HG02678 (cell line): ENCODE results near the gene ANKRD60.

ENCODE experiments used
- ATAC-seq: cut with Tn5 transposase; IDR thresholded peaks from one replicate; pipeline ENCODE4 v1.9.1; 2021; ENCODE audit warnings: mild to moderate bottlenecking, moderate library complexity; ENCODE audit not compliant: unreplicated experiment

ANKRD60 gene

GRCh38 chr20:58245181-58245891, 16.9 kb upstream of the ANKRD60 start:
- ATAC-seq, result no peak

GRCh38 chr20:58244517-58245030, 16.1 kb upstream of the ANKRD60 start:
- no peak for ATAC-seq

GRCh38 chr20:58243653-58244410, 15.4 kb upstream of the ANKRD60 start:
- no peak for ATAC-seq

GRCh38 chr20:58242824-58243223, 14.4 kb upstream of the ANKRD60 start:
- ATAC-seq, result no peak

GRCh38 chr20:58241766-58242465, 13.5 kb upstream of the ANKRD60 start:
- ATAC-seq, result no peak

- ATAC-seq, result no peak
Measured at GRCh38 chr20:58240471-58240870, 12.0 kb upstream of the ANKRD60 start.

GRCh38 chr20:58239216-58239615, 10.8 kb upstream of the ANKRD60 start:
- ATAC-seq, result no peak

- ATAC-seq, result no peak
Measured at GRCh38 chr20:58238490-58238889, 10.0 kb upstream of the ANKRD60 start.

GRCh38 chr20:58237318-58238132, 9.1 kb upstream of the ANKRD60 start:
- no peak for ATAC-seq

- ATAC-seq, result peak; percentile 80
Measured at GRCh38 chr20:58236612-58237317, 8.3 kb upstream of the ANKRD60 start.

- ATAC-seq, result no peak
Measured at GRCh38 chr20:58235010-58235409, 6.6 kb upstream of the ANKRD60 start.

- ATAC-seq, result no peak
Measured at GRCh38 chr20:58233881-58234528, 5.6 kb upstream of the ANKRD60 start.

GRCh38 chr20:58233393-58233792, 4.9 kb upstream of the ANKRD60 start:
- ATAC-seq, result no peak

GRCh38 chr20:58231683-58232082, 3.2 kb upstream of the ANKRD60 start:
- no peak for ATAC-seq

- no peak for ATAC-seq
Measured at GRCh38 chr20:58229198-58229798, 845 bp upstream of the ANKRD60 start.

- ATAC-seq, result no peak
Measured at GRCh38 chr20:58228103-58228483, 360 bp downstream of the ANKRD60 start.

- ATAC-seq, result no peak
Measured at GRCh38 chr20:58227391-58228102, 906 bp downstream of the ANKRD60 start.

GRCh38 chr20:58225452-58226200, 2.8 kb downstream of the ANKRD60 start:
- ATAC-seq, result no peak
